Measurements from ENCODE around the gene RERGL. TPM values are rescaled to one million over a fixed set of nuclear protein-coding genes. Genes with fewer than 3 reads are reported as not detected.

The RERGL gene
- total and polyA plus RNA-seq, 12 donors = 0.54 to 23.9 (median 2.1) TPM; not detected in 1

Other genes with a start within 250 kb of the RERGL start
- gene PIK3C2G, start 171.3 kb upstream of the RERGL start, total RNA-seq = 1 to 10 TPM in 1 of 9 donors, under 1 TPM in 8; 0.14 to 1.3 (median 0.54) TPM
- under 1 TPM; 0.11 to 0.57 (median 0.40) TPM for gene PIK3C2G, start 171.3 kb upstream of the RERGL start, polyA plus RNA-seq

Data from adrenal gland (tissue), 12 donors.